Upper lobe of right lung (tissue), 1 donor: ENCODE measurements around the gene ZNF92. TPM values are rescaled to one million over a fixed set of nuclear protein-coding genes. Genes with fewer than 3 reads are reported as not detected.
"Not testable (repeated sequence)": the region's sequence is repeated elsewhere in the genome, so short reads cannot be mapped to it uniquely, and the experiment has no call there.

Source experiments
- ATAC-seq: fragments of 200-7000 bp; cut with Tn5 transposase; one replicate; pipeline ENCODE4 v1.9.1; 2020; ENCODE audit warnings: mild to moderate bottlenecking, moderate library complexity
- DNase-seq: peaks from one replicate; pipeline ENCODE4 v3.0.0-alpha.2; 2020
- H3K27ac ChIP-seq: fragments of 200-600 bp; one replicate; pipeline ENCODE4 v1.8.0; 2022
- H3K27me3 ChIP-seq: fragments of 200-600 bp; one replicate; pipeline ENCODE4 v1.8.0; 2022; ENCODE audit warnings: mild to moderate bottlenecking
- H3K36me3 ChIP-seq: fragments of 200-600 bp; one replicate; pipeline ENCODE4 v1.8.0; 2022
- H3K4me1 ChIP-seq: fragments of 200-600 bp; one replicate; pipeline ENCODE4 v1.8.0; 2022
- H3K4me3 ChIP-seq: fragments of 200-600 bp; one replicate; pipeline ENCODE4 v1.8.0; 2022; ENCODE audit warnings: mild to moderate bottlenecking
- H3K9me3 ChIP-seq: fragments of 200-600 bp; one replicate; pipeline ENCODE4 v1.8.0; 2022
- CTCF ChIP-seq: fragments of 200-600 bp; IDR thresholded peaks from one replicate; pipeline ENCODE4 v1.8.0; 2022; ENCODE audit warnings: antibody characterized with exemption
- intact Hi-C: fragments of 100-400 bp; cut with DNase I; formaldehyde crosslinking; loops from one replicate; pipeline ENCODE4 v1.11.0; 2022
- total RNA-seq: library from RNA; stranded (reverse); fragmentation: NEBNext Ultra II Directional; extraction: Animal tissue kit (Norgen Biotek cat#: 25700); gene quantifications from one replicate; pipeline ENCODE4 v1.2.1, GENCODE V29; 2021
- donor health status: DM: no; HTN: yes; CAD: no; lungs with severe emphysema.

The ZNF92 gene
- total RNA-seq, 1 donor from 2014 or later = 7.6 TPM

GRCh38 chr7:65387891-65388290 lies 14.2 kb downstream of the ZNF92 start:
- no peak for DNase-seq
- intact Hi-C loops = no loop called here
- Histone ChIP-seq H3K4me3 (no peak overlapping the region), H3K4me1 (no peaks in the 10 kb centered on the region), H3K27me3 (no peaks in the 10 kb centered on the region), H3K9me3 (no peaks in the 10 kb centered on the region), H3K27ac (no peak overlapping the region), H3K36me3 (peaks cover 7% of the 10 kb centered on the region)
- TF ChIP-seq CTCF = no peak
- ATAC-seq = no peak

GRCh38 chr7:65390588-65390987 lies 16.9 kb downstream of the ZNF92 start:
- H3K4me3 ChIP-seq = no peak overlapping the region
- no peaks in the 10 kb centered on the region for H3K4me1 ChIP-seq
- intact Hi-C loops = no loop called here
- no peak overlapping the region for H3K27ac ChIP-seq
- ATAC-seq (no peak), DNase-seq (no peak)
- no peaks in the 10 kb centered on the region for H3K9me3 ChIP-seq
- peaks cover 7% of the 10 kb centered on the region for H3K36me3 ChIP-seq
- no peak for TF ChIP-seq CTCF
- H3K27me3 ChIP-seq = no peaks in the 10 kb centered on the region

DNA sequence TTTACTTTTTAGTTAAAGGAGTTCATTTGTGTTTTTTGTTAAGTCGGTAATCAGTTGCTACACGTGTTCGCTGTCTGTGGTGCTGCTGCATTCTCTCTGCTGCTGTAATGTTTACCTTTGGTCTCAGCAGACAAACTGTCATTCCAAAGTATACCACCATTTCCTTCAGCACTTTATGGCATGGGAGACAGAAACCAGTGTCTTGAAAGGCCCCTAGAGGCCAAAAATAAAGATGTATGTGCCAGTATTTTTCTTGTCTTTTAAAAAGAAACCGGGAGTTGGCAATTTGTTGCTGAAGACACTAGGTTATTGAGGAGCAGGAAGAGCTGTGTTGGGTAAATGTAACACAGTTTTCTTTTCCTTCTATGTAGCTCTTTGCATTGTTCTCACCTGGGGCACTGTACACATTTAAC lies 24.1 kb downstream of the ZNF92 start:
- intact Hi-C loops = no loop called here
- no peak for DNase-seq
- no peak for ATAC-seq
- TF ChIP-seq CTCF = no peak
- peaks cover 3% of the 10 kb centered on the region for H3K9me3 ChIP-seq
- H3K36me3 ChIP-seq = peaks cover 21% of the 10 kb centered on the region
- no peaks in the 10 kb centered on the region for H3K4me1 ChIP-seq
- H3K27ac ChIP-seq = no peak overlapping the region
- H3K4me3 ChIP-seq = no peak overlapping the region
- no peaks in the 10 kb centered on the region for H3K27me3 ChIP-seq

GRCh38 chr7:65398671-65399070 lies 25.0 kb downstream of the ZNF92 start:
- DNase-seq, ATAC-seq, H3K4me1 ChIP-seq, H3K27ac ChIP-seq, intact Hi-C loops, H3K4me3 ChIP-seq, H3K27me3 ChIP-seq: not testable (repeated sequence)
- H3K36me3 ChIP-seq = peaks cover 21% of the 10 kb centered on the region
- peaks cover 12% of the 10 kb centered on the region for H3K9me3 ChIP-seq

DNA sequence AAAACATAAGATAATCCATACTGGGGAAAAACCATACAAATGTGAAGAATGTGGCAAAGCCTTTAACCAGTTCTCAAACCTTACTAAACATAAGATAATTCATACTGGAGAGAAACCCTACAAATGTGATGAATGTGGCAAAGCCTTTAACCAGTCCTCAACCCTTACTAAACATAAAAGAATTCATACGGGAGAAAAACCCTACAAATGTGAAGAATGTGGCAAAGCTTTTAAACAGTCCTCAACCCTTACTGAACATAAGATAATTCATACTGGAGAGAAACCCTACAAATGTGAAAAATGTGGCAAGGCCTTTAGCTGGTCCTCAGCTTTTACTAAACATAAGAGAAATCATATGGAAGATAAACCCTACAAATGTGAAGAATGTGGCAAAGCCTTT lies 25.4 kb downstream of the ZNF92 start:
- H3K27me3 ChIP-seq, H3K4me1 ChIP-seq, H3K4me3 ChIP-seq, DNase-seq, ATAC-seq, H3K27ac ChIP-seq, intact Hi-C loops: not testable (repeated sequence)
- peaks cover 21% of the 10 kb centered on the region for H3K36me3 ChIP-seq
- peaks cover 16% of the 10 kb centered on the region for H3K9me3 ChIP-seq

GRCh38 chr7:65404020-65404419 lies 30.4 kb downstream of the ZNF92 start:
- H3K36me3 ChIP-seq = peaks cover 7% of the 10 kb centered on the region
- no peak for DNase-seq
- no peaks in the 10 kb centered on the region for H3K27me3 ChIP-seq
- no peak for ATAC-seq
- no peaks in the 10 kb centered on the region for H3K4me1 ChIP-seq
- intact Hi-C loops = no loop called here
- H3K4me3 ChIP-seq = no peak overlapping the region
- TF ChIP-seq CTCF = no peak
- peaks cover 24% of the 10 kb centered on the region for H3K9me3 ChIP-seq
- no peak overlapping the region for H3K27ac ChIP-seq

DNA sequence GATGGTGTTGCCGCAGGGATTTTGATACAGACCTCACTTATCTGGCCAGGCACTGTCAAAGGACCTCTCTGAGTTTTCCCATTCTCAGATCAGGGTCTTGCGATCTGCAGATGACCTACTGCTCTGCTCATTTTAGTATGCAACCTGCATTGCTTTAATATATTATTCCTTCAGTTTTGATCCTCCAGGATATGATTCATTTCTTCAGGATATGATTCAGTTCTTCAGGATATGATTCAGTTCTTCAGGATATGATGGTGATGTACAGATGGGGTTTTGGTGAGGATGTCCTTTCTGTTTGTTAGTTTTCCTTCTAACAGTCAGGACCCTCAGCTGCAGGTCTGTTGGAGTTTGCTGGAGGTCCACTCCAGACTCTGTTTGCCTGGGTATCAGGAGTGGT lies 33.1 kb downstream of the ZNF92 start:
- H3K36me3 ChIP-seq, H3K4me3 ChIP-seq, H3K27ac ChIP-seq, DNase-seq, H3K27me3 ChIP-seq, intact Hi-C loops, H3K4me1 ChIP-seq, ATAC-seq: not testable (repeated sequence)
- peaks cover 24% of the 10 kb centered on the region for H3K9me3 ChIP-seq
